ENCODE results near the gene PRKAR1B. TPM values are rescaled to one million over a fixed set of nuclear protein-coding genes. Genes with fewer than 3 reads are reported as not detected.

Gene PRKAR1B
- total RNA-seq, 1 experiment from 2014 or later = 9.6 TPM

DNA sequence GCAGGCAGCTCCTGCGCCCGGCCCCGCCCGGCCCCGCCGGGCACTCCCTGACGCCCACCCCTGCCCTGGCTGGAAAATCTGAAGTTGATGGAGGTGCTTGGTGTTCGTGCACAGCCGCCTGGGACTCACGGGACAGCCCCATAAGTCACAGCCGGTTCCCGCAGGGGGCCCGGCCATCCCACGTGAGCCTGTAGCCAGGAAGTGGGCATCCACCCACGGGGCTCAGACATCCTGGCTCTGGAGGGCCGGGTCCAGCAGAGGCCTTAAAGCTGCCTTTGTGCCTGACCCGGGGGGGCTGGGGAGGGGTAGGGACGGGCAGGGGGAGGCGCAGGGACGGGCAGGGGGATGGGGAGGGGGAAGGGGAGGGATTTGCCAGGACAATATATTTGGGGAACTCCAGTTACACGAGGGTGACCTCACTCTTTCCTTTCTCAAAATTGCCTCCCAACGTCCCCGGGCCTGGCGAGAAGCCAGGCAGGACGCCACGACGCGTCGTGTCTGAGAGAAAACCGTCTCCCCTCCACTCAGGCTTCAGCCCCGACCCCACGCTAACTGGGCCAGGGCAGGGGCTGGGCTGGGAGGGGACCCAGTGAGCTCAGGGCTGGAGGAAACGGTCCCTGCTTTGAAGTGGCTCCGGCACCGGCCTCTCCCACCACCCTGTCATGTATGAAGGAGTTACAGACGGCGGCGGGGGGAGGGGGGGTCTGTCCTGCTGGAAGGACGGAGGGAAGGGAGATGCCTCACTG is 125.3 kb downstream of the PRKAR1B start:
- Histone ChIP-seq H4K20me1 (ENCODE audit: insufficient read depth, low read depth, low read length) (no peaks in the 10 kb centered on the region), H3K4me3 (ENCODE audit: low read length) (no peak overlapping the region), H3K27ac (ENCODE audit: low read length) (no peak overlapping the region), H3K9me2 (replicated peaks; ENCODE audit: insufficient read depth, low read length) (no peaks in the 10 kb centered on the region), H2AFZ (ENCODE audit: low read length) (no peak overlapping the region), H3K4me1 (ENCODE audit: low read length) (peaks cover 3% of the 10 kb centered on the region), H3K9me3 (ENCODE audit: low read length) (no peaks in the 10 kb centered on the region), H3K4me2 (ENCODE audit: low read depth, low read length, poor library complexity, severe bottlenecking) (no peak overlapping the region), H3K27me3 (ENCODE audit: low read length) (no peaks in the 10 kb centered on the region), H3K9ac (ENCODE audit: low read length) (no peak overlapping the region), H3K36me3 (ENCODE audit: insufficient read depth, low read length) (no peaks in the 10 kb centered on the region), H3K79me2 (ENCODE audit: low read length) (no peaks in the 10 kb centered on the region)
- no peak for DNase-seq

DNA sequence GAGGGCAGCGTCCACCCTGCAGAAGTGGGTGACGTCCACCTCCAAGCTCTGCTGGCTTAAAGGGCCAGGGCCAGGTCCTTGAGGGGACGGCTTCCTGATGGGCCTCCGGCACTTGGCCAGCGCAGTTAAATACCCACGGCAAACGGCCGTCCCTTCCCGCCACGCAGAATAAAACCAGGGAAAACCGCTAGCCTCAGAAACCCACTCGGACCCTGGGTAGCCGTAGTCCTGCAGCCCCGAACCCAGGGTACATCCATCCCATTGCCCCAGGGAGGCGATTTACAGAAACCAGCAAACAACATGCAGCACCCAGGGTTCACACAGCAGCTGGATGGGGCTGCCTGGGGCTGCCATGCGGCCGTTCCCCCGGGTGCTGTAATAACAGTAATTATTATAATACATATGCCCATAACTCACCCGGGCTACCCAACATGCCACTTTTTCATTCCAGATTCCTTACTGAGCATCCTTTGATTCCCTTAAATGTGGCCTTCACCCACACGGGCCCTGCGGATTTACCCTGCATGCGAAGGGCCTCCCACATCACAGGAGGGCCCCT is 126.0 kb downstream of the PRKAR1B start:
- Histone ChIP-seq H4K20me1 (ENCODE audit: insufficient read depth, low read depth, low read length) (no peaks in the 10 kb centered on the region), H3K9me2 (replicated peaks; ENCODE audit: insufficient read depth, low read length) (no peaks in the 10 kb centered on the region), H3K27me3 (ENCODE audit: low read length) (no peaks in the 10 kb centered on the region), H2AFZ (ENCODE audit: low read length) (no peak overlapping the region), H3K27ac (ENCODE audit: low read length) (no peak overlapping the region), H3K9me3 (ENCODE audit: low read length) (no peaks in the 10 kb centered on the region), H3K4me3 (ENCODE audit: low read length) (no peak overlapping the region), H3K4me1 (ENCODE audit: low read length) (peaks cover 3% of the 10 kb centered on the region), H3K4me2 (ENCODE audit: low read depth, low read length, poor library complexity, severe bottlenecking) (no peak overlapping the region), H3K79me2 (ENCODE audit: low read length) (no peaks in the 10 kb centered on the region), H3K36me3 (ENCODE audit: insufficient read depth, low read length) (no peaks in the 10 kb centered on the region), H3K9ac (ENCODE audit: low read length) (no peak overlapping the region)
- DNase-seq = no peak

DNA sequence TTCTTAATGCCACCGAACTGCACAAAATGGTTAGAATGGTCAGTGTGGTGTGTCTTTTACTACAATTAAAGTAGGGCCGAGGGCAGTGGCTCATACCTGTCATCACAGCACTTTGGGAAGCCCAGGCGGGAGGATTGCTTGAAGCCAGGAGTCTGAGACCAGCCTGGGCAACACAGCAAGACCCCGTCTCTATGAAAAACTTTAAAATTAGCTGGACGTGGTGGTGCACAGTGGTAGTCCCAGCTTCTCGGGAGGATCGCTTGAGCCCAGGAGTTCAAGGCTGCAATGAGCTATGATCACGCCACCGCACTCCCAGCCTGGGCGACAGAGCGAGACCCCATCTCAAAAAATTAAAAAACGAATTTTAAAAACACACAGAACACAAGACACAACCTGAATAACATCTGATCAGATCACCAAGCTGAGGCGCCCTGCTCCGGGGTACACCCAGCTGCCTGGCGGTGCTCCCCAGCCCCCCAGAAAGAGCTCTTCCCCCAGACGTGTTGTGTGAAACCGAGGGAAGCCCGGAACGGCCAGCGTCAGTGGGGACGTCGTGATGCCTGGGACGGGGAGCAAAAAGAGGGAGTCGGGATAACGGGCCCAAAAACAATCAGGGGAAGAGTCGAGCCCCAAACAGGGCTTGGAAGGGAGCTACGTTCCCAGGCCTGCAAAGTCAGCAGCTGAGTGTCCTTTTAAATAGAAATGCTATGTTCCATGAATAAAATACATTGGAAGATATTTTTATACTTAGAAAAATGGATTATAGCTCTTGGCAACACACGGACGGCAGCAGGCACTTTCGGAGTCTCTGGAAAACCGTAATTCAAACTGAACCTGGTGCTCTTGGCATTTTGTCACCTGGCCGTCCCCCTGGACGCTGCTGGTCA is 126.7 kb downstream of the PRKAR1B start:
- no peak overlapping the region for H3K4me3 ChIP-seq (ENCODE audit: low read length)
- no peaks in the 10 kb centered on the region for H3K9me3 ChIP-seq (ENCODE audit: low read length)
- peaks cover 3% of the 10 kb centered on the region for H3K4me1 ChIP-seq (ENCODE audit: low read length)
- H4K20me1 ChIP-seq (ENCODE audit: insufficient read depth, low read depth, low read length) = no peaks in the 10 kb centered on the region
- H2AFZ ChIP-seq (ENCODE audit: low read length) = no peak overlapping the region
- H3K9ac ChIP-seq (ENCODE audit: low read length) = no peak overlapping the region
- H3K4me2 ChIP-seq (ENCODE audit: low read depth, low read length, poor library complexity, severe bottlenecking) = no peak overlapping the region
- H3K79me2 ChIP-seq (ENCODE audit: low read length) = no peaks in the 10 kb centered on the region
- DNase-seq = no peak
- H3K27ac ChIP-seq (ENCODE audit: low read length) = no peak overlapping the region
- H3K27me3 ChIP-seq (ENCODE audit: low read length) = no peaks in the 10 kb centered on the region
- H3K9me2 ChIP-seq (replicated peaks; ENCODE audit: insufficient read depth, low read length) = no peaks in the 10 kb centered on the region
- H3K36me3 ChIP-seq (ENCODE audit: insufficient read depth, low read length) = no peaks in the 10 kb centered on the region; the same call in 1 of the 2 replicates

DNA sequence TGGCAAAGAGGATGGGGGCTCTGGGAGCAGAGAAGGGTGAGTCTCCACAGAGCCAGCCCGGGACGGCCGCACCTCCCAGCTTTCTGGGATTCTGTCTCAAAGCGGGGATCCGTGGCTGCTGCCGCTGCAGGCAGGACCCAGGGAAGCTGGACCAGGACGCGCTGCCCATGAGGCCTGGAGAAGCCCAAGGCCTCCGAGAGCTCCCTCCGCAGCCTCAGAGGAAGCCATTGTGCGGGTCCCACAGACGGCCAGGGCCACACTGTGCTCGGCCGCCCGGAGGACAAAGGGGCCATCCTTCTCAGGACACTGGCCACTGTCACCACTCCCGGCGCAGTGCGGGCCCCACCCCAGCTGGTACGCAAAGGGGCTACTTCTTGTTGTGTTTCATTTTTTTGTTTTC is 128.2 kb downstream of the PRKAR1B start:
- DNase-seq = no peak
- H3K9me3 ChIP-seq (ENCODE audit: low read length) = no peaks in the 10 kb centered on the region
- H2AFZ ChIP-seq (ENCODE audit: low read length) = no peak overlapping the region
- H3K9me2 ChIP-seq (replicated peaks; ENCODE audit: insufficient read depth, low read length) = no peaks in the 10 kb centered on the region
- no peaks in the 10 kb centered on the region for H3K79me2 ChIP-seq (ENCODE audit: low read length)
- H4K20me1 ChIP-seq (ENCODE audit: insufficient read depth, low read depth, low read length) = no peaks in the 10 kb centered on the region
- no peaks in the 10 kb centered on the region for H3K27me3 ChIP-seq (ENCODE audit: low read length)
- H3K4me3 ChIP-seq (ENCODE audit: low read length) = no peak overlapping the region
- H3K36me3 ChIP-seq (ENCODE audit: insufficient read depth, low read length) = no peaks in the 10 kb centered on the region; the same call in 1 of the 2 replicates
- H3K9ac ChIP-seq (ENCODE audit: low read length) = no peak overlapping the region
- no peaks in the 10 kb centered on the region for H3K4me1 ChIP-seq (ENCODE audit: low read length)
- H3K4me2 ChIP-seq (ENCODE audit: low read depth, low read length, poor library complexity, severe bottlenecking) = no peak overlapping the region
- no peak overlapping the region for H3K27ac ChIP-seq (ENCODE audit: low read length)

DNA sequence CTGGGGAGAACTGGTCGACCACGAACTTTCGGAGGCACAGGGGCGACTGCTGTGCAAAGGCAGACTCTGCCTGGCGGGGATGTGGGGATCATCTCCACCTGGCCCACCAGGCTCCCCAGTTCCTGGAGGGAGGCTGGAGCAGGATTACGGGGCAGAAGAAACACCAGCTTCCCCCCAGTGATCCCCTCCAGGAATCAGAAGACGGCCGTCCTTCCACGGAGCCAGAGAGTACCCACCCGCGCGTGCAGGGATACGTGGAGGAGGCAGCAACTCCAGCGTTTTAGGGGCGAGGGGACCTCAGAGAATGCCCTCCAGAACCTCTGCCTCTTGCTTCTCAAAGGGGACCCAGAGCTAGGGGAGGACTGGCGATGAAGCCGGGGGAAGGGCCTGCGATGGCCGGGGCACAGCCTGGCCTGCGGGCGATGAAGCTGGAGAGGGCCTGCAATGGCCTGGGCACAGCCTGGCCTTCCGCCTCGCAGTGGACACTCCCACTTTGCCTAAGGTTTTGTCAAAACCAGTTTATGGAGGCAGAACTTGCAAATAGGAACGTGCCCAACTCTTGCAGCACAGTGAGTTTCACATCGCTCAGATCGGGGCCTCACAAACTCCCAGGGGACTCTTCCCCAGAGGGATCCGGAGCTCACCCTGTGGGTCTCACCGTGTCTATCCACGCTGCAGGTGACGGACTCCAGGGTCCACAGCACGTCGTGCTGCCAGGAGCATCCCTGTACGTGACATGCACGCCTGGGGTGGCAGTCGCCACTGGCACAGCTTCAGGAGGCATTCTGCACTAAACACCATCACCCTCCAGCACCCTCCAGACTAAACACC is 129.5 kb downstream of the PRKAR1B start:
- H3K27ac ChIP-seq (ENCODE audit: low read length) = no peak overlapping the region

DNA sequence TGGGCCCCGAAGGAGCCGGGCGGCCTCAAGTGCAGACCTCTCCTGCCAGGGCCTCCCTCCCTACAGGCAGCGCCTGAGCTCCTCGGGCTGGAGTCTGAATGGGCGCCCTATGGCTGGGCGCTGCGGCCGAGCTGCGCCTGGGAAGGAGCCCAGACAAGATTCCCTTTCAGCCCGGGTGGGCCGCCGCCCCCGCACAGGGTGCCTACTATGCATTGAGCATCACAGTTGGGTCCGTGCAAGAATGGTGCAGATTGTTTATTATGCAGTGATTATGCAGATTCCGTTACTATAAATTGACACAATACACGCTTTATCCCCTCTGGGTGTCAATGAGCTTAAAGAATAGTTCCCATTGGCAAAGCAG is 130.3 kb downstream of the PRKAR1B start:
- Histone ChIP-seq H3K4me1 (ENCODE audit: low read length) (no peaks in the 10 kb centered on the region), H3K36me3 (ENCODE audit: insufficient read depth, low read length) (no peaks in the 10 kb centered on the region; the same call in 1 of the 2 replicates), H3K9me3 (ENCODE audit: low read length) (no peaks in the 10 kb centered on the region), H3K27me3 (ENCODE audit: low read length) (no peaks in the 10 kb centered on the region), H4K20me1 (ENCODE audit: insufficient read depth, low read depth, low read length) (no peaks in the 10 kb centered on the region), H3K4me2 (ENCODE audit: low read depth, low read length, poor library complexity, severe bottlenecking) (no peak overlapping the region), H3K9me2 (replicated peaks; ENCODE audit: insufficient read depth, low read length) (no peaks in the 10 kb centered on the region), H3K9ac (ENCODE audit: low read length) (no peak overlapping the region), H3K27ac (ENCODE audit: low read length) (no peak overlapping the region), H3K79me2 (ENCODE audit: low read length) (no peaks in the 10 kb centered on the region), H3K4me3 (ENCODE audit: low read length) (no peak overlapping the region), H2AFZ (ENCODE audit: low read length) (no peak overlapping the region)
- no peak for DNase-seq

More for the DNA sequence above, 129.5 kb downstream of the PRKAR1B start:
- Histone ChIP-seq H4K20me1 (ENCODE audit: insufficient read depth, low read depth, low read length) (no peaks in the 10 kb centered on the region), H3K36me3 (ENCODE audit: insufficient read depth, low read length) (no peaks in the 10 kb centered on the region; the same call in 1 of the 2 replicates), H2AFZ (ENCODE audit: low read length) (no peak overlapping the region), H3K9me3 (ENCODE audit: low read length) (no peaks in the 10 kb centered on the region), H3K9ac (ENCODE audit: low read length) (no peak overlapping the region), H3K4me3 (ENCODE audit: low read length) (no peak overlapping the region), H3K79me2 (ENCODE audit: low read length) (no peaks in the 10 kb centered on the region), H3K4me1 (ENCODE audit: low read length) (no peaks in the 10 kb centered on the region), H3K27me3 (ENCODE audit: low read length) (no peaks in the 10 kb centered on the region), H3K4me2 (ENCODE audit: low read depth, low read length, poor library complexity, severe bottlenecking) (no peak overlapping the region), H3K9me2 (replicated peaks; ENCODE audit: insufficient read depth, low read length) (no peaks in the 10 kb centered on the region)
- no peak for DNase-seq

DNA sequence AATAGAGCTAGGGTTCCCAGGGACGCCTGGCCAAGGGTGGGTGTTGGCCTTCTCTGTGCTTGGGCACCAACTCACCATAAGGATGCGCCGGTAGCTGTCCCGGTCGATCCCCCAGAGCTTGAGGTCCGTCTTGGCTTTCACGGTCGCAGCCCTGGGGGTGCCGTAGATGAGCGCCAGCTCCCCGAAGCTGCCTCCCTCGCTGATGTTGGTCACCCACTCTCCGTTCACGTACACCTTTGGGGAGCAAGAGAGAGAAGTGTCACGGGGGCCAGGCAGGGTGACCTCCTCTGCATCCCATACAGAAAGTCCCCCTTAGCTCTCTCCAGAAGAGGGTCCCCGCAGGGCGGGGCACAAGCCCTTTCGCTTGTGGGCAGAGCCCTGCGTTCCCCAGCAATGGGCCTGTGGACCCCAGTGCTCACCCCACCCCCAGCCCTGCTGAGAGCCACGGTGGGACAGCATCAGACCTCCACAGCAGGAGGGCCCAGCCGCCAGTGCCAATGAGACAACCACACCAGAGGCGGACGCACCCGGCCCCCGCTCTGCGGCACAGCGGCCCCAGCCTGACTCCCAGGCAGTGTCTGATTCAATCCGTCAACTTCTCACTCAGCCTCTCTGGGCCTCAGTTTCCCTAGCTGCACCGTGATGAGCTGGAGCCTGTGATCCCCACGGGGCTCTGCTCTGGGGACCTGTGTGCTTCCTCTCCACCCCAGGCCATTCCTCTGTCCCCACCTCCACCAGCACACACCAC is 130.8 kb downstream of the PRKAR1B start:
- H3K9me2 ChIP-seq (replicated peaks; ENCODE audit: insufficient read depth, low read length) = no peaks in the 10 kb centered on the region
- H3K4me1 ChIP-seq (ENCODE audit: low read length) = no peaks in the 10 kb centered on the region
- H2AFZ ChIP-seq (ENCODE audit: low read length) = no peak overlapping the region

More for the DNA sequence above, 130.8 kb downstream of the PRKAR1B start:
- Histone ChIP-seq H3K79me2 (ENCODE audit: low read length) (no peaks in the 10 kb centered on the region), H4K20me1 (ENCODE audit: insufficient read depth, low read depth, low read length) (no peaks in the 10 kb centered on the region), H3K4me3 (ENCODE audit: low read length) (no peak overlapping the region), H3K9me3 (ENCODE audit: low read length) (no peaks in the 10 kb centered on the region), H3K36me3 (ENCODE audit: insufficient read depth, low read length) (no peaks in the 10 kb centered on the region; the same call in 1 of the 2 replicates), H3K27ac (ENCODE audit: low read length) (no peak overlapping the region), H3K4me2 (ENCODE audit: low read depth, low read length, poor library complexity, severe bottlenecking) (no peak overlapping the region), H3K9ac (ENCODE audit: low read length) (no peak overlapping the region), H3K27me3 (ENCODE audit: low read length) (no peaks in the 10 kb centered on the region)
- no peak for DNase-seq

Measured in Karpas-422 (cell line).